ENCODE measurements around the gene AUH.

DNA sequence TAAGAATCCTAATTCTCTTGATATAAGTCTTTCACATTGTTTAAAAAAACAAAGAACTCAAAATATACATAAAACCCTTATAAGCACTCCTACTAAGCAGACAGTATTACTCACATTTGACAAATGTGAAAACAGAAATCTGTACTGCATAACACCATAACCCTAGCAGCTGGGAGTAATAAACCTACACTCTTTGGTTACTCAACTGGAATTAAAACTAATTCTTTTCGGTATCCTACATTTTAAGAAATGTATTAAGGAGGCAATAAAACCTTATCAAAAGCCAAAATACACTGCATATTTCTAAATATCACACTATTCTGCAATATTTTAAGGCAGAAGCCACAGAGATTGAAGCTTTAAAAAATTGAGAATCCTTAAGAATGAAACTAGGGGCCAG, 6.8 kb downstream of the AUH start:
- TF ChIP-seq, protein P1, sequence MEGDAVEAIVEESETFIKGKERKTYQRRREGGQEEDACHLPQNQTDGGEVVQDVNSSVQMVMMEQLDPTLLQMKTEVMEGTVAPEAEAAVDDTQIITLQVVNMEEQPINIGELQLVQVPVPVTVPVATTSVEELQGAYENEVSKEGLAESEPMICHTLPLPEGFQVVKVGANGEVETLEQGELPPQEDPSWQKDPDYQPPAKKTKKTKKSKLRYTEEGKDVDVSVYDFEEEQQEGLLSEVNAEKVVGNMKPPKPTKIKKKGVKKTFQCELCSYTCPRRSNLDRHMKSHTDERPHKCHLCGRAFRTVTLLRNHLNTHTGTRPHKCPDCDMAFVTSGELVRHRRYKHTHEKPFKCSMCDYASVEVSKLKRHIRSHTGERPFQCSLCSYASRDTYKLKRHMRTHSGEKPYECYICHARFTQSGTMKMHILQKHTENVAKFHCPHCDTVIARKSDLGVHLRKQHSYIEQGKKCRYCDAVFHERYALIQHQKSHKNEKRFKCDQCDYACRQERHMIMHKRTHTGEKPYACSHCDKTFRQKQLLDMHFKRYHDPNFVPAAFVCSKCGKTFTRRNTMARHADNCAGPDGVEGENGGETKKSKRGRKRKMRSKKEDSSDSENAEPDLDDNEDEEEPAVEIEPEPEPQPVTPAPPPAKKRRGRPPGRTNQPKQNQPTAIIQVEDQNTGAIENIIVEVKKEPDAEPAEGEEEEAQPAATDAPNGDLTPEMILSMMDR (IDR thresholded peaks at IDR 0.05; ENCODE audit: insufficient read depth, low read depth, low read length): no peak
- no peak for TF ChIP-seq EZH2 (IDR thresholded peaks at IDR 0.05; ENCODE audit: insufficient read depth, low read length)
